GM21528 (cell line): Measurements from ENCODE around the gene FAM237A.

Source experiments
- ATAC-seq: cut with Tn5 transposase; IDR thresholded peaks from one replicate; pipeline ENCODE4 v1.9.1; 2021; ENCODE audit warnings: mild to moderate bottlenecking, moderate library complexity; ENCODE audit not compliant: unreplicated experiment, low FRiP score

The FAM237A gene

DNA sequence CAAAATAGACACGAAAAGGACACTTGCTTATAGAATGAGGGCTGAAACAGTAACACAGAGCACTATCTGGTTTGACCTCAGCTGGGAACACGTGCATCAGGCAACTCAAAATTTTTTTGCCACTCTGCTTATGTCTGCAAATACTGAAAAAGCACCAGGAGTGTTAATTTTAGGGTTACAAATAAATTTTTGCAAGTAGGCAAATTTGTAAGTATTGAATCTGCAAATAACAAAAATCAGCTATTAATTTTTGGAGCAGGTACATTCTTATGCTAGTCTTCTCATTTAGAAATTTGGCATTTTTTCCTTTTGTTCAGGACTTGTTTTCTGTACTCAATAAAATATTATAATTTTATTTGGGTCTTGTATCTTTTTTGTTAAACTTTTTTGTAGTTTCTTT is 46.2 kb downstream of the FAM237A start:
- ATAC-seq = no peak

DNA sequence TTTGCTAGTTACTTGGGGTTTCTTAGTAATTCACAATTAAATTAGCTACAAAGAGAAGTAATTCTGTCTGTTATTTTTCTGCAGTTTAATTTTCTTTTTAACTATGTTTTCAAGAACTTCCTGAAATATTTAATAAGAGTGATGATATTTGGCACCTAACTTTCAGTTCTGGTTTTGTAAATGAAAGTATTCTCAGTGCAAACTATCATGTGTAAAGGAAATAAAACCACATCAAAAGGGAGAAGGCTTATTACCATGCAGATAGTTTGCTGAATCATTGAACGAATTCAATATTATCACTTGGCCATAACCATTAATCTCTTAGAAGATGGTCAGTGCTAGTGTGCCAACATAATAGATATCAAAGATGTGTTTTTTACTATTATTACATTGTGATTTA is 46.7 kb downstream of the FAM237A start:
- ATAC-seq = no peak

GRCh38 chr2:206692971-206693370 is 50.7 kb downstream of the FAM237A start:
- no peak for ATAC-seq

GRCh38 chr2:206693399-206694137 is 51.3 kb downstream of the FAM237A start:
- peak; percentile 74 for ATAC-seq

GRCh38 chr2:206696910-206697309 is 54.6 kb downstream of the FAM237A start:
- ATAC-seq = no peak

DNA sequence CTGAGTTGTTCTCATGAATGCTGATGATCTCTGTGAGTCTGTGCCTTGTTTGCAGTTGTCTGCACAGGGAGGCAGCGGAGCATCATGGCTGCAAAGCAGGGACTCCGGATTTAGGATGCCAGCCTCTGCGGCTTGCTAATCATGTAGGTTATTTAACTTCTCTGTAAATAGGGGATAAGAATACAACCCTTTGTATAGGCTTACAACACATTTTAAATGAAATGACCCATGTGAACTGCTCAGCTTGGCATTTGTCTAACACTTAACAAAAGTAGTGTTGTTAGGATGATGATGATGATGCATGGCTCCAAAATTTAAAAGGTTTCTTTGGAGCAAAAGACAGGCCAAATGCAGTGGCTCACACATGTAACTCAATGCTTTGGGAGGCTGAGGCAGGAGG is 56.5 kb downstream of the FAM237A start:
- no peak for ATAC-seq
